HCT116 (cell line): ENCODE measurements around the gene FIBP.

Source experiments
- CTCF ChIP-seq, 3 experiments: fragments of 200-600 bp in 1 of 3; sonication (generic) in 1 of 3; IDR thresholded peaks in 2 of 3; conservative IDR thresholded peaks in 1 of 3; 2 replicates each; pipeline ENCODE4 v1.5.1; 2012 to 2017; ENCODE audit warnings: low read depth in 2 of 3, low read length in 2 of 3, antibody characterized with exemption in 1 of 3, borderline replicate concordance in 1 of 3, control low read depth in 1 of 3, mild to moderate bottlenecking in 1 of 3, mixed read lengths in 1 of 3, mixed run types in 1 of 3, moderate library complexity in 1 of 3; ENCODE audit not compliant: insufficient read depth in 1 of 3
- ELF1 ChIP-seq: IDR thresholded peaks from 2 replicates; pipeline ENCODE4 v1.6.1; 2012; ENCODE audit warnings: low read depth, borderline replicate concordance
- EZH2 ChIP-seq: fragments of 200-600 bp; sonication (generic); IDR thresholded peaks from 2 replicates; pipeline ENCODE4 v1.6.1; 2017; ENCODE audit warnings: antibody characterized with exemption, mixed run types
- EZH2phosphoT487 ChIP-seq: fragments of 200-600 bp; IDR thresholded peaks from 2 replicates; pipeline ENCODE4 v1.6.1; 2018; ENCODE audit warnings: antibody characterized with exemption, borderline replicate concordance
- FOSL1 ChIP-seq: IDR thresholded peaks from 2 replicates; pipeline ENCODE4 v1.6.1; 2012; ENCODE audit warnings: low read depth
- MAX ChIP-seq: IDR thresholded peaks from 2 replicates; pipeline ENCODE4 v1.6.1; 2012
- POLR2A ChIP-seq: IDR thresholded peaks from 2 replicates; pipeline ENCODE4 v1.7.0; 2011; ENCODE audit warnings: borderline replicate concordance; ENCODE audit not compliant: insufficient read depth, insufficient read length; ENCODE audit errors: extremely low read depth
- POLR2AphosphoS5 ChIP-seq: IDR thresholded peaks from 2 replicates; pipeline ENCODE4 v1.6.1; 2011; ENCODE audit warnings: mild to moderate bottlenecking, low read depth, low read length, moderate library complexity
- RAD21 ChIP-seq: IDR thresholded peaks from 2 replicates; pipeline ENCODE4 v1.6.1; 2012; ENCODE audit warnings: low read depth, mild to moderate bottlenecking
- REST ChIP-seq: IDR thresholded peaks from 2 replicates; pipeline ENCODE4 v1.6.1; 2012; ENCODE audit warnings: low read depth
- SRF ChIP-seq: IDR thresholded peaks from 2 replicates; pipeline ENCODE4 v1.6.1; 2012; ENCODE audit warnings: low read depth
- TCF7L2 ChIP-seq: IDR thresholded peaks from 2 replicates; pipeline ENCODE4 v1.7.0; 2011; ENCODE audit warnings: borderline replicate concordance, inconsistent platforms; ENCODE audit not compliant: insufficient read depth, insufficient read length; ENCODE audit errors: extremely low read depth

GRCh38 chr11:65919141-65919572 is 30.9 kb upstream of the FIBP start, which contains the start of gene DRAP1:
- TF ChIP-seq TCF7L2 (peak; percentile 43), ELF1 (no peak), REST (no peak), FOSL1 (no peak), POLR2A (no peak), CTCF (IDR thresholded peaks at IDR 0.05 in 2 of 3, conservative IDR thresholded peaks at IDR 0.05 in 1 of 3; ENCODE audit: borderline replicate concordance in 1 of 3, insufficient read depth in 1 of 3, low read depth in 2 of 3, low read length in 2 of 3) (no peak), EZH2phosphoT487 (no peak), POLR2AphosphoS5 (no peak), EZH2 (no peak), MAX (no peak), SRF (no peak), RAD21 (no peak)
